GM21576 (cell line): ENCODE data around the gene B4GALT5.

Experiments
- ATAC-seq: cut with Tn5 transposase; IDR thresholded peaks from one replicate; pipeline ENCODE4 v1.9.1; 2021; ENCODE audit warnings: mild to moderate bottlenecking, moderate library complexity; ENCODE audit not compliant: unreplicated experiment

B4GALT5 gene

GRCh38 chr20:49610691-49611538 lies 102.8 kb downstream of the B4GALT5 start:
- ATAC-seq, result peak; percentile 55

DNA sequence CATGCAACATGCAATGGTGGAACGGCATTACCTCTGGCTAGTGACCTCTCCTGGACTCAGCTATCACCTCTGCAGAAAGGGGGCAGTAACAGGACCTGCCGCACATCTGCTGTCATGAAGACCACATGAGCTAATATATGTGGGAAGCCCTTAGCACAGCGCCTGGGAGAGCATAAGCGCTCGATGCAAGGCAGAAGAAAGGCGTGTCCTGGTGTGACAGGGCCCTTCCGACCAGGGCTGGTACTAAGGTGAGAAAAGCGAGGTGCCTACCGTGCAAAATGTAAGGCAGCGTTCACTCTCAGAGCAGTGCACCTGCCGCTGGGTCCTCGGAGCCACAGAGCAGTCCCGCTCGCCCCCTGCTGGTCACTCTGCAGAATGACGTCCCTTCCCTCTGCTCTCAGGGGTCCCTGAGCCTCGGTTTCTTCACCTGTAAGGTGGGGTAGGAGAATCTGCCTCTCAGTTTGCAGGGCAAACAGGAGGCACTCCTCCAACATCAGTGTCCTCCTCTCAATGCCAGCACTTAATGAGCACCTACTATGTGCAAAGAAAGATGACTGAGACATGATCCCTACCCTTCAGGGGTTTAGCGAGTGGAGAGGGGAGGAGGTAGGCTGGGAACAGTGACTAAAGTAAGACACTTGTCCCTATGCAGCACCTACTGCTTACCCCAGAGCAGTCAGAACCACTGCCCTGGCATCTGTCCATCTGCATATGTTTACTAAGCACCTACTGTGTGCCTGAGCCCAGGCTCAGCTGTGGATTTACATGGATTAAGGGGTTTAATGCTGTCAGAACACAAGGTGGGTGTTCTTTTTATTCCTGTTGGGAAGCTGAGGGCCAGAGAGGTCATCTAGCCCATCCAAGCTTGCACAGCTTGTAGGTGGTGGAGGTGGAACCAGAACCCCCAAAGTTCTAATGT lies 104.7 kb downstream of the B4GALT5 start:
- ATAC-seq, result peak; percentile 41

DNA sequence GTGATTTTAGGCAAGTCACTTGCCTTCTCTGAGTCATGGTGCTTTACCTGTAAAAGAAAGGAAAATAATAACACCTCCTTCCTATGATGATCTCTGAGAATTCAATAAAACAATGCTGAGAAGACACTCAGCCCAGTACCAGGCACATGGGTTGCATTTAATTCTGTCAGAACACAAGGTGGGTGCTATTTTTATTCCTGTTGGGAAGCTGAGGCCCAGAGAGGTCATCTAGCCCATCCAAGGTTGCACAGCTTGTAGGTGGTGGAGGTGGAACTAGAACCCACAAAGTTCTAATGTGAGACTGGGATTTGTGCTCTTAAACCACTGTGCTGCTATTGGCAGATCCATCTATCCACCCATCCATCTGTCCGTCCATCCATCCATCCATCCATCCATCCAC lies 106.1 kb downstream of the B4GALT5 start:
- ATAC-seq, result no peak

GRCh38 chr20:49603209-49603627 lies 110.5 kb downstream of the B4GALT5 start:
- ATAC-seq, result no peak

DNA sequence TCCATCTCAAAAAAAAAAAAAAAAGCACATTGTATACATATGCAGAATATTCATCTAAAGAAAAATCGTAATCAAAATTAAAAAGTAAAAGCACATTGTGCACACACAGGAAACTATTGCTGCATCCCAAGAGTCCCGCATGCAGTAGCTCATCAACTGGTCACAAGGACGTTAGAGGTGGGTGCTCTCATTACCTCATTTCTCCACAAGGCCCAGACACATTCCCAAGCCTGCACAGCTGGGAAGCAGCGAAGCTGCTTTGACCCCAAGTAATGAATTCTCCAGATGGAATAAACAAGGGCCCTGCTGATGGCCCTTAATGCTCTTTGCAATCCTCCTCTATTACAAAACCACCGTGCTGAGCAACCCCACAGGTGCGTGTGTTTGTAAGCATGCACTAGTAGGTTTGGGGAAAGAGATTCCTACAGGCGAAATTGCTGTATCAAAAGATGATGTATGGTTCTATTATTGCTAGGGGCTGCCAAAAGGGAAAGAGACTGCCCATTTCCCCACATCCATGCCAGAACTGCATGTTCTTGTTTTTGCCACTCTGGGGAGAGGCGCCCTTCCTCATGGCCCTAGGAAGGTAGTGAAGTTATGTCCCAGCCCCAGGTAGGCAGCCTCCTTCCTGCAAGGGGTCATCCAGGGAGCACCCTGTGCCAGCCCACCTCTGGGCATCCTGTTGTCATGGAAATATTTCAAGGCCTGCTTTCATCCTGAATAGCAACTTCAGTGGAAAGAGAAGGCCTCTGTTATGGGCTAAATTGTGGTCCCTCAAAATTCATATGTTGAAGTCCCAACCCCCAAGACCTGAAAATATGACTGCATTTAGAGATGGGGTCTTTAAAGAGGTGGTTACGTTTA lies 111.1 kb downstream of the B4GALT5 start:
- no peak for ATAC-seq

DNA sequence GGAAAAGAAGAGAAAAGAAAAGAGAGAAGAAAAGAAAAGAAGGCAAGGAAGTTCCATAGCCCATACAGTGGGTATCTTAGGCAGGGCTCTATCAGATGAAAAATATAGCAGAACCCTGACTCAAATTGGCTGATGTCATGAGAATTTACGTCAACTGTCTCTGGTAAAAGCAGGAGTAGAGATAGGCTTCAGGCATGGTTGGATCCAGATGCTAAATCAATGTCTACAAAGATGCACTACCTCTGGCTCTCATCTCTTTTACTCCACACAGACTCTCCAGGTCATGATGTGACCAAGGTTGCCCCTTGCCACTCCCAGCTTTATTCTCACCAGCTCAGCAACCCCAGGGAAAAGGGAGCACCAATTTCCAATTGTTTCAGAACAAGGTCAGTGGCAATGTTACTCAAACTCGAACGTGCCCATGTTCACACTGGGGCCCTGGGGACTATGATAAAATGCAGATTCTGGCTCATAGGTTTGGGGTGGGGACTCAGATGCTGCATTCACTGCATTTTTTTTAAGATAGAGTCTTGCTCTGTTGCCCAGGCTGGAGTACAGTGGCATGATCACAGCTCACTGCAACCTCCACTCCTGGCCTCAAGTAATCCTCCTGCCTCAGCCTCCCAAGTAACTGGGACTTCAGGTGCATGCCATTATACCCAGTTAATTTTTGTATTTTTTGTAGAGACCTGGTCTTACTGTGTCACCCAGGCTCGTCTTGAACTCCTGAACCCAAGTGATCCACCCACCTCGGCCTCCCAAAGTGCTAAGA lies 112.3 kb downstream of the B4GALT5 start:
- no peak for ATAC-seq

GRCh38 chr20:49599746-49600113 lies 113.9 kb downstream of the B4GALT5 start:
- ATAC-seq, result no peak

DNA sequence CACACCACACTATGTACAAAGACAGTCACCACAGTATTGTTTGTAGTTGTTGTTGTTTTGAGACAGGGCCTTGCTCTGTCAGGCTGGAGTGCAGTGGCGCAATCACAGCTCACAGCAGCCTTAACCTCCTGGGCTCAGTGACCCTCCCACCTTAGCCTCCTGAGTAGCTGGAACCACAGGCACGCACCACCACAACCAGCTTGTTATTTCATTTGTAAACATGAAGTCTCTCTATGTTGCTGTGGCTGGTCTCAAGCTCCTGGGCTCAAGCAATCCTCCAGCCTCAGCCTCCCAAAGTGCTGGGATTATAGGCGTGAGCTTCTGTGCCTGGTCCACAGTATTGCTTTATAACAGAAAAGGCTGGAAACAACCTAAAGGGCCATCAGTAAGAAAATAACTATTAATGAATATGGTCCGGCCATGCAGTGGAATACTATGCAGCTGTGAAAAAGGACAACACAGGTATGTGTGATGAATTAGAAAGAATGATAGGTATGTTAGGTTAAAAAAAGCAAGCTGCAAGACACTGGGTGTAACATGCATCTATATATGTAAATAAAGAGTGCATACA lies 115.8 kb downstream of the B4GALT5 start:
- no peak for ATAC-seq

GRCh38 chr20:49595811-49596561 lies 117.7 kb downstream of the B4GALT5 start:
- no peak for ATAC-seq

DNA sequence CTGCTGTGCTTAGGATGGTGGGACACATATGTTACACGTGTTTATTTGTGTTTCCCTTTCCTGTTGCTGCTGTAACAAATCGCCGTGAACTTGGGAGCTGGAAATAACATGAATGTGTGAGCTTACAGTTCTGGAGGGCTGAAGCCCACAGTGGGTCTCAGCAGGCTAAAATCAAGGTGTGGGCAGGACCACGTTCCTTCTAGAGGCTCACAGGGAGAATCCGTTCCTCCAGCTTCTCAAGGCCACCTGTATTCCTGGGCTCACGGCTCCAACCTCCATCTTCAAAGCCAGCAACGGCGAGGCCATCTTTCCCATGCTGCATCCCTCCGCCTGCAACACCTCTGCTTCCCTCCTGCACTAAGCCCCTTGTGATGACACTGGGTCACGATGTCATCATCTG lies 118.3 kb downstream of the B4GALT5 start:
- no peak for ATAC-seq

- ATAC-seq, result no peak
Observed at GRCh38 chr20:49594931-49595315, 118.8 kb downstream of the B4GALT5 start.

DNA sequence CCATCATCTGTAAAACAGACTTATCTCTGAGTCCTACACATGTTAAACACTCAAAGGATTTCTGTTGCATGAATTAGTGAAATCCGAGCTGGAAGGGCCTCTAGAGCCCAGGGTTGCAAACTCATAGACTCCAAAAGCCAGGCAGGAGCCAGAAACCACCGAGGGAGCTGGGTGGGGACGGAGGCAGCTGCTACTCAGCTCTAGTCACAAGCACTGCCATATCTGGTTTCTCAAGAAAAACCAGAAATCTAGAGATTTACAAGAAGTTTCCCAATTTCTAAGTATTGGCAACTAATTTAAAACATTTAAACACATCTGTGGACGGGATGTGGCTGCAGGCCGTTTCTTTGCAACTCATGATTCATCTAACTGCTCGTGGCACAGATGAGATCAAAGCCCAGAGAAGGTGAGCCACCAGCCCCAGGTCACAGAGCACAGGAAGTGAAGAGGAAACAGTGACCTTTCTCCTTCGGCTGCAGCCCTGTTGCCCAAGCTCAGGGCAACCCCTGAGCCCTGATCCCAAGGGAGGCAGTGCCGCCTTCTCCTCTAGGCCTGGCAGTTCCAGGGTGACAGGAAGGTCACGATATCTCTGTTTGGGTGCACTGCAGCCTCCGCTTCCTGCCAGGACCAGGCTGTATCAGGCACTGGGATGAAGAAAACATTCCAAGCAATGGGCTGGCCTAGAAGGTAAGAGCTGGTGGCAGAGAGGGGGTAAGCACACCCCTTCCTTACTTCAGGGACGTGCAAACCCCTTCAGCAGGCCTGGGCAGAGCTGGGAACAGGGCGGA lies 119.3 kb downstream of the B4GALT5 start:
- no peak for ATAC-seq

DNA sequence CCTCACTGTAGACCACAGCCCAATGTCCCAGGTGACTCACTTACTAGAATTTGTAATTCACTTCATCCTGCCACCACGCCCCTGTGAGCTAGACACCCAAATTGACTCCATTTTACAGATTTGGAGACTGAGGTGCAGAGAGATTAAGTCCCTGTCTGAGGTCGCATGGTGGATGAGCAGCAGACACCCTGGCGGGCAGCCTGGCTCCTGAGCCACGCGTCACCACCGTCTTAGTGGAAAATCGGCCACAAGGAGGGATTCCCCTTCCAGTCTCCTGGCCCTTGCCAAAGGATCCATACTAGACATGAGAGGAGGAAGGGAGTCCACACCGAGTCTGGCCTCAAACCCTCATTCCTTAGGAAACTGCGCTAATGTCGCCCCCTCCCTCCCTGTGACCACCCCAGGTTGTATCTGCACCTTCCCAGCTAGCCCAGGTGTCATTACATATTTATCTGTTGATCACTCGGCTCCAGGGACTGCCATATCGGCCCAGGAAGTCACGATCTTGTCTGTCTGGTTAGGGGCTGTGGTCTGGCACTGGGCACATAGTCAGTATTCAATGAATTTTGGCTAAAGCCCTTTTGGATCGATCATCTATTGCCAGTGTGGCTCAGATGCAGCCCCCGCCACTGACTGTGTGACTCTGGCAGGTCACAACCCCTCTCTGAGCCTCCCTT lies 120.1 kb downstream of the B4GALT5 start:
- no peak for ATAC-seq

DNA sequence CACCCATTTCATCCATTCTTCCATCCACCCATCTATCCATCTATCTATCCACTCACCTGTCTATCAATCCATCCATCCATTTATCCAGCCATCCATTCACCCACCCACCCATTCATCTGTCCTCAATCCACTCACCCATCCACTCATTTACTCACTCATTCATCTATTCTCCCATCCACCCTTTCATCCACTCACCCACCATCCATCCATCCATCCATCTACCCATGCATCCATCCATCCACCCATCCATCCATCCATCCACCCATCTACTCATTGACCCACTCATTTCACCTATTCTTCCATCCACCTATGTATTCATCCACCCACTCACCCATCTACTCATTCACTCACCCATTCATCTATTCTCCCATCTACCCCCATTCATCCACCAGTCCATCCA lies 121.6 kb downstream of the B4GALT5 start:
- ATAC-seq, result no peak

DNA sequence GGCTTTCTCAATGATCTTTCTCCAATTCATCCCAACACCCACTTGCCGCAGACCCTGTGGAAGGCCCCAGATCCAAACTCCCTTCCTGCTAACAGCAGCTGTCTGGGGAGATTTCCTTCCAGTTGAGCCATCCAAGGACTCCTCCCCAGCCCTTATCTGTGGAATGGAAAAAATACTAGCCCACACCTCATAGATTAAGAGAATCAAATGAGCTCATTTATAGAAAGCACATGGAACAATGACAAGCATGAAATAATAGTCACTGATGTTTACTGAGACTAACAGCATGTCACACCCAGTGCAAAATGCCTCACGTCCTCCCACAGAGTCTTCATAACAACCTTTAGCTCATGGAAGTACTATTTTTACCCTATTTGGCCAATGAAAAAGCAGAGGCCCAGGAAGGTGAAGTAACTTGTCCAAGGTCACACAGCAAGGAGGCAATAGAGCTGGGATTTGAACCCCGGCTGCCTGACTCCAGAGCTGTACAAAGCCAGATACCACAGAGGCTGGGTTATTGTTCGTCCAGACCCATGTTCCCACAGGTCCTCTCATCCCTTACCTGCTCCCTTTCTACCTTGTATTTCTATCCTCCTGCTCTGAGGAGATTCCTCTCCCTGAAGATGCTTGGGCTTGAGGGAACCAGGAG lies 122.3 kb downstream of the B4GALT5 start:
- no peak for ATAC-seq

- ATAC-seq, result no peak
Observed at GRCh38 chr20:49590163-49591017, 123.3 kb downstream of the B4GALT5 start.
